Panc1 (cell line): ENCODE data around the gene MYO1B.

Source experiments
- POLR2AphosphoS5 ChIP-seq: IDR thresholded peaks from 2 replicates; pipeline ENCODE4 v1.6.1; 2012; ENCODE audit warnings: mild to moderate bottlenecking, low read depth, low read length, moderate library complexity
- TF ChIP-seq, protein P1 (sequence below): fragments of 450-650 bp; IDR thresholded peaks from 2 replicates; pipeline ENCODE4 v1.5.1; 2017; ENCODE audit warnings: mild to moderate bottlenecking

DNA sequence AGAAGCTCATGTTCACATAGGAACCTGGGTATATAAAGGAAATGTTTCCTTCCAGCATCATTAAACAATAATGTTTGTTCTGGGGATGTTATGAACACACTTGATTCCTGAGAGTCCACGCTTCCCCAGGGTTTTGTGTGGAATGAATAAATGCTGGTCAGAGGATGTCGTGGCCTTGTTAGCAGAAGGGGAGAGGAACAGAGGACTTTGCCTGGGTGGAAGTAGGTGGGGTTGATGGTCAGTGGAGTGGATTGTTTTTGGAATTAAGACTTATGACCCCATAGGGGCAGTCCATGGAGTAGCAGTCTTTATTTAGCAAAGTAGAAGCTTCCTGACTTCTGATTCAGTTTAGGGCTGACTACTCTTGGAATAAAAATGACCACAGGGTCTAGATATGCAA, 139.6 kb downstream of the MYO1B start:
- TF ChIP-seq, protein P1, sequence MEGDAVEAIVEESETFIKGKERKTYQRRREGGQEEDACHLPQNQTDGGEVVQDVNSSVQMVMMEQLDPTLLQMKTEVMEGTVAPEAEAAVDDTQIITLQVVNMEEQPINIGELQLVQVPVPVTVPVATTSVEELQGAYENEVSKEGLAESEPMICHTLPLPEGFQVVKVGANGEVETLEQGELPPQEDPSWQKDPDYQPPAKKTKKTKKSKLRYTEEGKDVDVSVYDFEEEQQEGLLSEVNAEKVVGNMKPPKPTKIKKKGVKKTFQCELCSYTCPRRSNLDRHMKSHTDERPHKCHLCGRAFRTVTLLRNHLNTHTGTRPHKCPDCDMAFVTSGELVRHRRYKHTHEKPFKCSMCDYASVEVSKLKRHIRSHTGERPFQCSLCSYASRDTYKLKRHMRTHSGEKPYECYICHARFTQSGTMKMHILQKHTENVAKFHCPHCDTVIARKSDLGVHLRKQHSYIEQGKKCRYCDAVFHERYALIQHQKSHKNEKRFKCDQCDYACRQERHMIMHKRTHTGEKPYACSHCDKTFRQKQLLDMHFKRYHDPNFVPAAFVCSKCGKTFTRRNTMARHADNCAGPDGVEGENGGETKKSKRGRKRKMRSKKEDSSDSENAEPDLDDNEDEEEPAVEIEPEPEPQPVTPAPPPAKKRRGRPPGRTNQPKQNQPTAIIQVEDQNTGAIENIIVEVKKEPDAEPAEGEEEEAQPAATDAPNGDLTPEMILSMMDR = no peak
- no peak for TF ChIP-seq POLR2AphosphoS5
